ENCODE data around the gene CAPN12. TPM values are rescaled to one million over a fixed set of nuclear protein-coding genes. Genes with fewer than 3 reads are reported as not detected.

Gene CAPN12
- total RNA-seq, 1 experiment from 2014 or later = not detected

DNA sequence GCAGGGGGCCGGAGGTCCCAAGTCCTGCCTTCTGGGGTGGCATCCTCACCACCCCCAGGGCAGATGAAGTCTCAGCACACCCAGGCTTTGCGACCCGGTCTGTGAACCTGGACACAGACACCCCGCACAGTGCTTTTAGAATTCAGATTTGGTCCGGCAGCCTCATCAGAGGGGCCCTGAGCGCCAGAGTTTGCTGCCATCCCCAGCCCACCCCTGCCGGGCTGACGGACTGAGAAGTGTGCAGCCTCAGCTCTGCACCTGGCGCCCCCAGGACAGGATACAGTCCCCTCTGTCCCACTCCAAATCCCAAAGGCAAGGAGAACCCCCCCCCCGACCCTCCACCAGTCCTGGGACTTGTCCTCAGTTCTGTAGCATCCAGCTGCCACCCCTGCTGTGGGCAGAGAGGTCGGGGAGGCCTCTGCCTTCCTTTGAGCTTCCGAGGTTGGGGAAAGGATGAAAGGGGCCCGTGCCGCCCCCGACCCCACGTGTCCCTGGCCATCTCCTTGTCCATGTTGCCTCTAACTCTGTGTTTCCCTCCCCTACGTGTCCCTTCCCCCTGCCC lies 16.9 kb downstream of the CAPN12 start:
- H3K27ac Mint-ChIP-seq (ENCODE audit: low read depth, unreplicated experiment) = no peak overlapping the region
- TF ChIP-seq, protein P1, sequence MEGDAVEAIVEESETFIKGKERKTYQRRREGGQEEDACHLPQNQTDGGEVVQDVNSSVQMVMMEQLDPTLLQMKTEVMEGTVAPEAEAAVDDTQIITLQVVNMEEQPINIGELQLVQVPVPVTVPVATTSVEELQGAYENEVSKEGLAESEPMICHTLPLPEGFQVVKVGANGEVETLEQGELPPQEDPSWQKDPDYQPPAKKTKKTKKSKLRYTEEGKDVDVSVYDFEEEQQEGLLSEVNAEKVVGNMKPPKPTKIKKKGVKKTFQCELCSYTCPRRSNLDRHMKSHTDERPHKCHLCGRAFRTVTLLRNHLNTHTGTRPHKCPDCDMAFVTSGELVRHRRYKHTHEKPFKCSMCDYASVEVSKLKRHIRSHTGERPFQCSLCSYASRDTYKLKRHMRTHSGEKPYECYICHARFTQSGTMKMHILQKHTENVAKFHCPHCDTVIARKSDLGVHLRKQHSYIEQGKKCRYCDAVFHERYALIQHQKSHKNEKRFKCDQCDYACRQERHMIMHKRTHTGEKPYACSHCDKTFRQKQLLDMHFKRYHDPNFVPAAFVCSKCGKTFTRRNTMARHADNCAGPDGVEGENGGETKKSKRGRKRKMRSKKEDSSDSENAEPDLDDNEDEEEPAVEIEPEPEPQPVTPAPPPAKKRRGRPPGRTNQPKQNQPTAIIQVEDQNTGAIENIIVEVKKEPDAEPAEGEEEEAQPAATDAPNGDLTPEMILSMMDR (IDR thresholded peaks at IDR 0.05; ENCODE audit: unreplicated experiment) = no peak
- no peak overlapping the region for H3K4me3 Mint-ChIP-seq (ENCODE audit: unreplicated experiment)
- POLR2A ChIA-PET = interaction anchor here (1.1 kb wide), 1 partner anchor 111 kb away, joined by 3 read pairs; no protein-coding TSS in a partner anchor
- H3K36me3 Mint-ChIP-seq (ENCODE audit: insufficient read depth, unreplicated experiment) = peaks cover 91% of the 10 kb centered on the region
- intact Hi-C loops (cut with micrococcal nuclease) = no loop called here
- BruUV-seq (replicated peaks) = no TSS peak
- CTCF ChIA-PET = no interaction called here
- H3K27me3 Mint-ChIP-seq (ENCODE audit: insufficient read depth, unreplicated experiment) = no peaks in the 10 kb centered on the region
- H3K4me1 Mint-ChIP-seq (ENCODE audit: insufficient read depth, unreplicated experiment) = peaks cover 10% of the 10 kb centered on the region
- no peak for DNase-seq (ENCODE audit: unreplicated experiment)
- no peaks in the 10 kb centered on the region for H3K9me3 Mint-ChIP-seq (ENCODE audit: unreplicated experiment)

DNA sequence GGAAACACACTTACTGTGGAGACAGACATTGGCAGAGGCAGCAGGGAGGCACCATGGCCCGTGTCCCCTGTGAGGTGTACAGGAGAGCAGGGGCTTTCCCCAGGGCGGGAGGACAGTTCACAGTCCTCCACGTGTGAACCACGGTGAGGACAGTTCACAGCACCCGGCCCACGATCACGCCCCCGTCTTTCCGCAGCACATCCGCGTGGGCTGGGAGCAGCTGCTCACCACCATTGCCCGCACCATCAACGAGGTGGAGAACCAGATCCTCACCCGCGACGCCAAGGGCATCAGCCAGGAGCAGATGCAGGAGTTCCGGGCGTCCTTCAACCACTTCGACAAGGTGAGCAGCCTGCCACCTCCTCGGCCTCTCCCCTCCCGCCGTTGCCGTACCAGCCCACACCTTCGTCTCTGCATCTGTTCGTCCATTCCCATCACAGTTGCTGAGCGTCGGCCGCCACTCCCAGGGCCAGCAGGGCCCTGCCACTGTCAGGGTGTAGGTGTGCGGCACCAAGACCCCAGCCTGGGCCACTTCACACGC lies 17.4 kb downstream of the CAPN12 start:
- ChIA-PET CTCF (no interaction called here), POLR2A (no interaction called here)
- no peak for DNase-seq (ENCODE audit: unreplicated experiment)
- H3K27me3 Mint-ChIP-seq (ENCODE audit: insufficient read depth, unreplicated experiment) = no peaks in the 10 kb centered on the region
- intact Hi-C loops (cut with micrococcal nuclease) = no loop called here
- peaks cover 90% of the 10 kb centered on the region for H3K36me3 Mint-ChIP-seq (ENCODE audit: insufficient read depth, unreplicated experiment)
- H3K4me3 Mint-ChIP-seq (ENCODE audit: unreplicated experiment) = no peak overlapping the region
- H3K27ac Mint-ChIP-seq (ENCODE audit: low read depth, unreplicated experiment) = no peak overlapping the region
- no TSS peak for BruUV-seq (replicated peaks)
- TF ChIP-seq, protein P1 (IDR thresholded peaks at IDR 0.05; ENCODE audit: unreplicated experiment) = no peak
- H3K9me3 Mint-ChIP-seq (ENCODE audit: unreplicated experiment) = no peaks in the 10 kb centered on the region
- H3K4me1 Mint-ChIP-seq (ENCODE audit: insufficient read depth, unreplicated experiment) = peaks cover 4% of the 10 kb centered on the region

DNA sequence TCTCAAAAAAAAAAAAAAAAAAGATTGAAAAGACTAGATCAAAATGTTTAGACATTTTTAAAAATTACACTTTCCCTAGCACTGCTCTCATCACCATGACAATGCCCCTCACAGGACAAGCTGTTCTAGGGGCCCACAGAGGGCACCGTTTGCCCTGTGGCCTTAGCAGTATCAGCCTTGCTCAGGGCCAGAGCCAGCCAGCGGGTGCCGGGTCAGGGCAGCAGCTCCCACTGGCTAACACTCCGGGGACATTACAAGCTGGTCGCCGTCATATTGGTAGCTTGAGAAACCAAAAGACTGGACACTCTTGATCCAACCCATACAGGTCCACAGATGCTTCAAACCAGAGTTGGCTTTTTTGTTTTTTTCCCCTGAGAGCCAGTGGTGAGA lies 18.0 kb downstream of the CAPN12 start:
- H3K36me3 Mint-ChIP-seq (ENCODE audit: insufficient read depth, unreplicated experiment) = peaks cover 92% of the 10 kb centered on the region
- DNase-seq (ENCODE audit: unreplicated experiment) = no peak
- BruUV-seq (replicated peaks) = no TSS peak
- intact Hi-C loops (cut with micrococcal nuclease) = no loop called here
- no peak overlapping the region for H3K27ac Mint-ChIP-seq (ENCODE audit: low read depth, unreplicated experiment)
- no peaks in the 10 kb centered on the region for H3K27me3 Mint-ChIP-seq (ENCODE audit: insufficient read depth, unreplicated experiment)
- POLR2A ChIA-PET = interaction anchor here (0.6 to 2.1 kb wide), 2 partner anchors 112 to 320 kb away, joined by 3 to 8 read pairs; no protein-coding TSS in a partner anchor
- H3K9me3 Mint-ChIP-seq (ENCODE audit: unreplicated experiment) = no peaks in the 10 kb centered on the region
- CTCF ChIA-PET = no interaction called here
- H3K4me3 Mint-ChIP-seq (ENCODE audit: unreplicated experiment) = no peak overlapping the region
- TF ChIP-seq, protein P1 (IDR thresholded peaks at IDR 0.05; ENCODE audit: unreplicated experiment) = no peak
- H3K4me1 Mint-ChIP-seq (ENCODE audit: insufficient read depth, unreplicated experiment) = no peaks in the 10 kb centered on the region

DNA sequence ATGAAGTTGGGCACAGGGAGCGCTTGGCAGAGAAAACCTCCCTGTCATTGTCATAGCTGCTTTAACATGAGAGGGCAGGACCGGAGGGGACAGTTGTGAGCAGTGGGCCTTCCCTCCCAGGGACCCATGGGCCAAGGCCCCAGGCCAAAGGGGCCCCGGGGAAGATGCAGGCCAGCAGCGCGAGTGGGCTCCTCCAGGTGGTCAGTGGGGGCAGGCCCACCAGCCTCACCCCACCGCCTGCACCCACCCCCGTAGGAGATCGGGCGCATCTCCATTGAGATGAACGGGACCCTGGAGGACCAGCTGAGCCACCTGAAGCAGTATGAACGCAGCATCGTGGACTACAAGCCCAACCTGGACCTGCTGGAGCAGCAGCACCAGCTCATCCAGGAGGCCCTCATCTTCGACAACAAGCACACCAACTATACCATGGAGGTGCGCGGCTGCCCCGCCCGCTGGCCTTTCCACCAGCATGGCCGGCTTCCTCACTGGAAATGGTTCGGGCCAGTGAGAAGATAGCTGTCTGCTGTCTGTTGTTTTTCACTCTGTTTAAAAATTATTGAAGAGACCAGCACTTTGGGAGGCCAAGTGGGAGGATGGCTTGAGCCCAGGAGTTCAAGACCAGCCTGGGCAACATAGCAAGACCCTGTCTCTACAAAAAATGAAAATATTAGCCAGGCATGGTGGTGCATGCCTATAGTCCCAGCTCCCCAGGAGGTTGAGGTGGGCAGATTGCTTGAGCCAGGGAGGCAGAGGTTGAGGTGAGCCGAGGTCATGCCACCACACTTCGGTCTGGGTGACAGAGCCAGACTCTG lies 18.6 kb downstream of the CAPN12 start:
- BruUV-seq (replicated peaks) = no TSS peak
- ChIA-PET POLR2A (interaction anchor here (0.6 to 2.1 kb wide), 3 partner anchors 72 to 320 kb away, joined by 3 to 8 read pairs (median 3); no protein-coding TSS in a partner anchor), CTCF (interaction anchor here (0.7 kb wide), 1 partner anchor 11 kb away, joined by 3 read pairs; no protein-coding TSS in a partner anchor)
- no peaks in the 10 kb centered on the region for H3K27me3 Mint-ChIP-seq (ENCODE audit: insufficient read depth, unreplicated experiment)
- no peaks in the 10 kb centered on the region for H3K9me3 Mint-ChIP-seq (ENCODE audit: unreplicated experiment)
- peaks cover 92% of the 10 kb centered on the region for H3K36me3 Mint-ChIP-seq (ENCODE audit: insufficient read depth, unreplicated experiment)
- no peaks in the 10 kb centered on the region for H3K4me1 Mint-ChIP-seq (ENCODE audit: insufficient read depth, unreplicated experiment)
- no peak overlapping the region for H3K4me3 Mint-ChIP-seq (ENCODE audit: unreplicated experiment)
- intact Hi-C loops (cut with micrococcal nuclease) = no loop called here
- TF ChIP-seq, protein P1 (IDR thresholded peaks at IDR 0.05; ENCODE audit: unreplicated experiment) = no peak
- DNase-seq (ENCODE audit: unreplicated experiment) = no peak
- H3K27ac Mint-ChIP-seq (ENCODE audit: low read depth, unreplicated experiment) = no peak overlapping the region
